Adrenal gland (tissue), 5 donors: ENCODE results near the gene CARD9.

Experiments used
- CTCF ChIP-seq, 6 experiments: fragments of 450-650 bp in 4 of 6; fragments of 200-600 bp in 2 of 6; sonication (generic) in 1 of 6; IDR thresholded peaks; 1 replicate in 5 of 6; 2 replicates in 1 of 6; pipeline versions ENCODE4 v1.5.1 to v1.8.0; 2016 to 2021; ENCODE audit warnings: antibody characterized with exemption in 6 of 6, mild to moderate bottlenecking in 2 of 6, moderate library complexity in 1 of 6
- POLR2A ChIP-seq, 2 donors: fragments of 450-650 bp; IDR thresholded peaks; one replicate each; pipeline ENCODE4 v1.6.1; 2017; ENCODE audit warnings: antibody characterized with exemption in 2 of 2, mild to moderate bottlenecking in 2 of 2, moderate library complexity in 1 of 2
- donor health status: DM: no; HTN: no; CAD: no.

GRCh38 chr9:136367296-136368145 lies 5.9 kb downstream of the CARD9 start:
- no peak for TF ChIP-seq CTCF (IDR thresholded peaks at IDR 0.05)
- TF ChIP-seq POLR2A (IDR thresholded peaks at IDR 0.05) = no peak
